ENCODE data around the gene AHRR.

AHRR gene

GRCh38 chr5:347712-348284, 26.3 kb downstream of the AHRR start:
- no peak for DNase-seq

GRCh38 chr5:348726-349125, 27.2 kb downstream of the AHRR start:
- DNase-seq, result no peak

GRCh38 chr5:350355-350754, 28.8 kb downstream of the AHRR start:
- no peak for DNase-seq

- DNase-seq, result no peak
These were observed 29.8 kb downstream of the AHRR start for GRCh38 chr5:351084-351920.

DNA sequence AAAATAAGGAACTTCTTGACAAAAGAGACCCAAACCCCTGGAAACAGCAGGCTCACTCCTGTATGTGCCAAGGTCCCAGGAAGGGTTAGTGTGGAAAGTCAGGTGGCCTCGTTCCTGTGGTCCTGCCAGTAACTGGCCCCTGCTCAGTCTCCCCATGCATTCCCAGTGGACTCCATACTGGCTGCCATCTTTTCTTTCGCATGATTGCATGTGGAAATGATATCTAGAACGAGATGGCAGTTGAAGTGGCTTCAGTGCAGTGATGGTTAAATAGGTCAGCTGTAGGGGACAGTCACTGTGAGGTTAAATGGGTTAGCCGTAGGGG, 30.4 kb downstream of the AHRR start:
- DNase-seq, result no peak

GRCh38 chr5:352639-353611, 31.4 kb downstream of the AHRR start:
- DNase-seq, result no peak

DNA sequence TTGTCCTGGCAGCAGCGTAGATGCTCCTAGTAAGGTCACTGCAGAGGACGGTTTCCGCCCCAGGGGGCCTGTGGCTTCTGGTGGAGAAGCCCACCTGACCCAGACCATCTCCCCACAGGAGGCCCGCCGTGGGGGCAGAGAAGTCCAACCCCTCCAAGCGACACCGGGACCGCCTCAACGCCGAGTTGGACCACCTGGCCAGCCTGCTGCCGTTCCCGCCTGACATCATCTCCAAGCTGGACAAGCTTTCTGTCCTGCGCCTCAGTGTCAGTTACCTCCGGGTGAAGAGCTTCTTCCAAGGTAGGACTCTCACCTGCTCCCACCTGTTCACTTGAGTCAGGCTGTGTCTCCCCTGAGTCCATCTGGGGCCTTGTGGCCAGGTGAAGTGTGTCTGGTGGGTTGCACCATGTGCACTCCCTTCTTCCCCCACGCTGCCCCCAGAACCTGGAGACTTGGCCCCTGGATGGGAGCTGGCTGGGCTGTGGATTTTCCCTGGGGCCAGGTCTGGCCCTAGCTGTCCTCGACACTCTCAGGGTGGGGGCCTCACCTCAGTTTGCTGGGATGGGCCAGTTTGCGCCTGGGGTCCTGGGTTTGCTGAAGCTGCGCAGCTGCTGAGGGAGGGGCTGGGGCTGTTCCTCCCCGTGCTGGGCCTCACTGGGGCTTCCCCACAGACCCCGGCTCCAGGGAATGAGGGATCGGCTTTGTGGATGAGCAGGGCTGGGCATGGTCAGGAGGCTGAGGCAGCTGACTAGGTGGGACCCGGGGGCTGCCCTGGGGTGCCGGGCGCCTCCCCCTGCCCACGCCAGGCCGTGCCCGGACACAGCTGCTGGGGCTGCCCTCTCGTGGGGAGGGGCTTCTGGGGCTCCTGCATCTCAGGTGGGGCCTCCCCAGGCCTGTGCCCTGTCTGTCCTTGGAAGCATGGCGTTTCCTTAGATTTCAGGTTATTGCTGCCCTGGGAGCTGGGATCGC, 32.4 kb downstream of the AHRR start:
- DNase-seq, result no peak

GRCh38 chr5:354581-355378, 33.3 kb downstream of the AHRR start:
- DNase-seq, result no peak

- DNase-seq, result no peak
These were observed 33.9 kb downstream of the AHRR start for GRCh38 chr5:355379-355935.

DNA sequence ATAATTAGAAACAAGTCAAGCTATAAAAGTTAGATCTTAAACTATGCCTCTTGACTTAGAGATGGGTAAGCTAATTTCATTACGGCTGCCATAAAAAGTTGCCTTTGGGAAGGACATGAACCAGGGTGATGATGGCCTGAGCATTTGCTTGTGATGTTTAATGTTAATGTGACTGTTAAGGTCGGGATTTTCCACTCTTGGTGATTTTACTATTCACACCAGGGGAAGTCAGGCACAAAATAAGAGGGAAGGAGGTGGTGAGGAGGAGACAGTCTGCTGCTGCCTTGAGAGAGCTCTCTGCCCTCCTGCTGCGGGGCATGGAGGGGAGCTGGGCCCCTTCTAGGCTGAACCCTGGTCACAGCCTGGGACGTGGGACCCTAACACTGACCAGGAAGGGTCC, 34.4 kb downstream of the AHRR start:
- DNase-seq, result no peak

DNA sequence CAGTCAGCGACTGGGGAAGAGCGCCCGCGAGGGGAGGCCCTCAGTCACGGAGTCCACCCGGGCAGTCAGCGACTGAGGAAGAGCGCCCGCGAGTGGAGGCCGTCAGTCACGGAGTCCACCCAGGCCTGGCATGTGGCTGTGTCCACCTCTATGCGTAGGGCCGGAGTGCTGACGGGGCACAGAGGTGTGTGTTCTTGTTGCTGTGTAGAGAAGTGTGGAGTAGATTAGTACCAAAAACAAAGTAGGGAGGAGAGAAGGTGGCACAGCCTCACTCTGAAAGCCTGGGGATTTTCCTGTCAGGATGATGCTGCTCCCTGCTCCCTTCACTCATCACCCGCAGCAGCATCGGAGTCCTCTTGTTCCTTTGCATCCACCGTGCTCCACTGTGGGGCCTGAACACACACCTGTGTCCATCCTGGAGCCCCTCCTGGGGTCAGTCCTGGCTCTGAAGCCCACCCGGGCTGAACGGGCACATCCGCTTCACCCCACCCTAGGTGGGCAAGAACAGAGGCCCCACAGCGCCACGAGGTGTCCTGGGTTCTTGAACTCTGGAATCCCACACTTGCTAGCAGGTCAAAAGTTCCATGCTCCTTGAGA, 37.9 kb downstream of the AHRR start:
- DNase-seq, result no peak

- no peak for DNase-seq
These were observed 38.9 kb downstream of the AHRR start for GRCh38 chr5:360257-361027.

DNA sequence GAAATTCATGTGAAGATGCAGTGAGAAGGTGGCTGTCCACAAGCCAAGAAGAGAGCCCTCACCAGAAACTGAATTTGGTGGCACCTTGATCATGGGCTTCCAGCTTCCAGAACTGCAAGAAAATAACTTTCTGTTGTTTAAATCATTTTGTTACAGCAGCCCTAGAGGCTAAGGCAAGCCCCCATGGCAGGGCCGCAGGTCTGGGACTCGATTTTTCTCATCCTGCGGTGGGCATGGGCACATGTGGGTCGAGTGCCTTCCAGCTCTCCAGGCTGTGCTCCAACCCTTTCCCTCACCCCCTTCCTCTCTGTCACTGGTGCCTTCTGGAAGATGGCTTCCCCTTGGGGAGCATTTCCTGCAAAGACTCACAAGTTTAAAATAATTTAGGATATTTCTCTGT, 40.7 kb downstream of the AHRR start:
- DNase-seq, result no peak

GRCh38 chr5:362978-363765, 41.7 kb downstream of the AHRR start:
- DNase-seq, result no peak

DNA sequence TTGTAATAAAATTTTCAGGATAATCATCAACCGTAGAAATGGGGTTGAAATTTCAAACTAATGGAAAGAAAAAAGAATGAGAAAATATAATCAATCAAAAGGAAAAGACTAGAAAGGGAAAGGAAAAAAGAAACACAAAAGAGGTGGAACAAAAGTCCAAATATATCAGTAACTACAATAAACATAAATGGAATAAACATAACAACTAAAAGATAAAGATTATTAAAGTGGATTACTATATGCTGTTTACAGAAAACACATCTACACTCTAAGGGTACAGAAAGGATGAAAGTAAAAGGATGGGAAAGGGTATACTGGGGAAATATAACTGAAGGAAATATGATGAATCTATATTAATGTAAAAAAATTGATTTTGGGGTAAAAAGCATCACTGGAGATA, 43.0 kb downstream of the AHRR start:
- DNase-seq, result no peak

DNA sequence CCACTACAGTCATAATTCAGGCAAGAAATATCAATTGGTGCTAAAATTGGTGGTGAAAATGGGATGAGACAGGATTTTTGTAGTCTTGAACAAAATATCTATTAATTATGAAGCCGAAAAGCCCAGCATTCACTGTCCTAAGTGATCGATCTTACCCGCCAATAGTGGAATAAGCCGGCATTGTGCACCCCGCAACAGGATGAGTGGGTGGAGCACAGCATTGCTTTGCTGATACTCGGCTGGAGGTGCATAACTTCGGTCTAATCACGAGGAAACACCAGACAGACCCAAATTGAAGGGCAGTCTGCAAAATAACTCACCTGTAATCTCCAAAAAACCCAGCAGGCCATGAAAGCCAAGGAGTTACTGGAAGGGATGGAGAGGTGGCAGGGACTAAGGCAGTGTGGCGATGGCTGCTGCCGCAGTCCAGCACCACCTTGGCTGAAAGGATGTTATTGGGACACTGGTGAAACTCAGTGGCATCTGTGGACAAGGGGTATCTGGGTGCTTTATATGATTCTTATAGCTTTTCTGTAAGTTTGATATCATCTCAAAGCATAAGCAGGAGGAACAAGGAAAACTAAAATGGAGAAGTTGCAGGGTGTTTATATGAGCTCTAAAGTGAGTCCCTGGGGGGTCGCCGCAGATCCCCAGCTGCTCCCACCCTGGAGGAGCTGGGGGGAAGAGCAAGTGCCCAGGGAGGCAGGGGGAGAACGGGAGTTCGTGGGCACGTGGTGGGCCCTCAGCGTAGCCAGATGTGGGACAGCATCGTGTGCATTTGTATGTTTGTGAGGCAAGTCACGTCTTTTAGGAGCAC, 45.2 kb downstream of the AHRR start:
- no peak for DNase-seq

- DNase-seq, result no peak
These were observed 46.0 kb downstream of the AHRR start for GRCh38 chr5:367358-368130.

Data from HCEC 1CT (cell line).